Measurements from ENCODE around the gene CLSTN2. TPM values are rescaled to one million over a fixed set of nuclear protein-coding genes. Genes with fewer than 3 reads are reported as not detected.

The CLSTN2 gene
- polyA plus RNA-seq, 3 donors = not detected

GRCh38 chr3:140055092-140055791 lies 120.3 kb downstream of the CLSTN2 start:
- Histone ChIP-seq H3K9me3 (replicated peaks in 1 of 2; ENCODE audit: control insufficient read depth in 1 of 2, insufficient read depth in 1 of 2, low read length in 2 of 2) (no peaks in the 10 kb centered on the region), H4K20me1 (ENCODE audit: insufficient read depth, low read length) (no peaks in the 10 kb centered on the region), H3K4me1 (ENCODE audit: control insufficient read depth in 1 of 2, insufficient read depth in 2 of 2, low read length in 2 of 2) (no peaks in the 10 kb centered on the region), H3K36me3 (replicated peaks in 1 of 2; ENCODE audit: control insufficient read depth in 1 of 2, insufficient read depth in 2 of 2, low read length in 2 of 2) (no peaks in the 10 kb centered on the region), H3K4me2 (replicated peaks; ENCODE audit: extremely low read depth, low read length, poor library complexity, severe bottlenecking) (no peak overlapping the region), H3K27me3 (ENCODE audit: control insufficient read depth in 2 of 2, insufficient read depth in 2 of 2, low read length in 2 of 2) (no peaks in the 10 kb centered on the region), H3K27ac (ENCODE audit: low read depth in 1 of 2, low read length in 2 of 2) (no peak overlapping the region), H2AFZ (ENCODE audit: insufficient read depth, low read depth, low read length, poor library complexity, severe bottlenecking) (no peak overlapping the region), H3K4me3 (replicated peaks in 1 of 3; ENCODE audit: low read depth in 2 of 3, low read length in 3 of 3) (no peak overlapping the region), H3K9ac (ENCODE audit: insufficient read depth, low read length, poor library complexity, severe bottlenecking) (no peak overlapping the region), H3K79me2 (ENCODE audit: insufficient read depth, low read length) (no peaks in the 10 kb centered on the region)
- intact Hi-C loops (cut with micrococcal nuclease) = no loop called here
- no peak for DNase-seq
- peaks cover 0 to 5% (median 4%) of the 10 kb centered on the region in 3 donors for H3K27me3 Mint-ChIP-seq (ENCODE audit: low read depth in 3 of 3)
- peaks cover 2 to 8% (median 4%) of the 10 kb centered on the region in 7 donors for H3K9me3 Mint-ChIP-seq
- WGBS (ENCODE audit: insufficient coverage) = 92% methylated on average over 2 of the region's 6 CpGs
- no peaks in the 10 kb centered on the region for H3K36me3 Mint-ChIP-seq
- TF ChIP-seq, protein P1, sequence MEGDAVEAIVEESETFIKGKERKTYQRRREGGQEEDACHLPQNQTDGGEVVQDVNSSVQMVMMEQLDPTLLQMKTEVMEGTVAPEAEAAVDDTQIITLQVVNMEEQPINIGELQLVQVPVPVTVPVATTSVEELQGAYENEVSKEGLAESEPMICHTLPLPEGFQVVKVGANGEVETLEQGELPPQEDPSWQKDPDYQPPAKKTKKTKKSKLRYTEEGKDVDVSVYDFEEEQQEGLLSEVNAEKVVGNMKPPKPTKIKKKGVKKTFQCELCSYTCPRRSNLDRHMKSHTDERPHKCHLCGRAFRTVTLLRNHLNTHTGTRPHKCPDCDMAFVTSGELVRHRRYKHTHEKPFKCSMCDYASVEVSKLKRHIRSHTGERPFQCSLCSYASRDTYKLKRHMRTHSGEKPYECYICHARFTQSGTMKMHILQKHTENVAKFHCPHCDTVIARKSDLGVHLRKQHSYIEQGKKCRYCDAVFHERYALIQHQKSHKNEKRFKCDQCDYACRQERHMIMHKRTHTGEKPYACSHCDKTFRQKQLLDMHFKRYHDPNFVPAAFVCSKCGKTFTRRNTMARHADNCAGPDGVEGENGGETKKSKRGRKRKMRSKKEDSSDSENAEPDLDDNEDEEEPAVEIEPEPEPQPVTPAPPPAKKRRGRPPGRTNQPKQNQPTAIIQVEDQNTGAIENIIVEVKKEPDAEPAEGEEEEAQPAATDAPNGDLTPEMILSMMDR (IDR thresholded peaks at IDR 0.05) = no peak
- H3K27ac Mint-ChIP-seq = no peak overlapping the region
- H3K4me3 Mint-ChIP-seq = no peak overlapping the region
- H3K4me1 Mint-ChIP-seq = no peaks in the 10 kb centered on the region

GRCh38 chr3:140056047-140056446 lies 121.1 kb downstream of the CLSTN2 start:
- H3K27me3 Mint-ChIP-seq (ENCODE audit: low read depth in 3 of 3) = peaks cover 0 to 5% (median 4%) of the 10 kb centered on the region in 3 donors
- Histone ChIP-seq H3K27ac (ENCODE audit: low read depth in 1 of 2, low read length in 2 of 2) (no peak overlapping the region), H3K9me3 (replicated peaks in 1 of 2; ENCODE audit: control insufficient read depth in 1 of 2, insufficient read depth in 1 of 2, low read length in 2 of 2) (no peaks in the 10 kb centered on the region), H3K79me2 (ENCODE audit: insufficient read depth, low read length) (no peaks in the 10 kb centered on the region), H3K27me3 (ENCODE audit: control insufficient read depth in 2 of 2, insufficient read depth in 2 of 2, low read length in 2 of 2) (no peaks in the 10 kb centered on the region), H3K9ac (ENCODE audit: insufficient read depth, low read length, poor library complexity, severe bottlenecking) (no peak overlapping the region), H2AFZ (ENCODE audit: insufficient read depth, low read depth, low read length, poor library complexity, severe bottlenecking) (no peak overlapping the region), H3K4me2 (replicated peaks; ENCODE audit: extremely low read depth, low read length, poor library complexity, severe bottlenecking) (no peak overlapping the region), H3K4me1 (ENCODE audit: control insufficient read depth in 1 of 2, insufficient read depth in 2 of 2, low read length in 2 of 2) (no peaks in the 10 kb centered on the region), H4K20me1 (ENCODE audit: insufficient read depth, low read length) (no peaks in the 10 kb centered on the region), H3K4me3 (replicated peaks in 1 of 3; ENCODE audit: low read depth in 2 of 3, low read length in 3 of 3) (no peak overlapping the region), H3K36me3 (replicated peaks in 1 of 2; ENCODE audit: control insufficient read depth in 1 of 2, insufficient read depth in 2 of 2, low read length in 2 of 2) (no peaks in the 10 kb centered on the region)
- no peak overlapping the region for H3K27ac Mint-ChIP-seq
- no peak overlapping the region for H3K4me3 Mint-ChIP-seq
- H3K9me3 Mint-ChIP-seq = peaks cover 2 to 8% (median 4%) of the 10 kb centered on the region in 7 donors
- intact Hi-C loops (cut with micrococcal nuclease) = no loop called here
- WGBS (ENCODE audit: insufficient coverage) = 100% methylated on average over 1 of the region's 4 CpGs
- no peak for DNase-seq
- H3K36me3 Mint-ChIP-seq = no peaks in the 10 kb centered on the region
- TF ChIP-seq, protein P1 (IDR thresholded peaks at IDR 0.05) = no peak
- no peaks in the 10 kb centered on the region for H3K4me1 Mint-ChIP-seq
